Brain microvascular endothelial cell (primary cell): ENCODE data around the gene MTUS2.

Source experiments
- DNase-seq: peaks from one replicate; pipeline ENCODE4 v3.0.0-alpha.2; 2020
- H3K27ac ChIP-seq: fragments of 250-450 bp; sonication (Bioruptor Pico); 2 replicates; pipeline ENCODE4 v1.5.1; 2020; ENCODE audit warnings: mild to moderate bottlenecking, moderate library complexity
- H3K27me3 ChIP-seq: fragments of 250-450 bp; sonication (Bioruptor Pico); replicated peaks from 2 replicates; pipeline ENCODE4 v1.5.1; 2020; ENCODE audit warnings: mild to moderate bottlenecking
- H3K36me3 ChIP-seq: fragments of 250-450 bp; sonication (Bioruptor Pico); replicated peaks from 2 replicates; pipeline ENCODE4 v1.5.1; 2020; ENCODE audit warnings: mild to moderate bottlenecking
- H3K4me3 ChIP-seq: 2 replicates; pipeline ENCODE4 v1.5.1; 2011; ENCODE audit warnings: low read depth, mild to moderate bottlenecking, control low read depth, low read length, moderate library complexity
- CTCF ChIP-seq: IDR thresholded peaks from 2 replicates; pipeline ENCODE4 v1.5.1; 2011; ENCODE audit warnings: low read depth, mild to moderate bottlenecking, moderate library complexity, low read length, control low read depth, inconsistent platforms; ENCODE audit errors: missing control alignments
- in situ Hi-C: cut with HindIII; loops from 2 replicates; pipeline ENCODE4 v1.10.0; 2017; ENCODE audit warnings: low sequenced_read_pairs, low pct_ligation_motif_present

Gene MTUS2

GRCh38 chr13:29499506-29500165 is 679.5 kb downstream of the MTUS2 start:
- no peak overlapping the region for H3K27ac ChIP-seq
- in situ Hi-C loops = no loop called here
- H3K4me3 ChIP-seq = no peak overlapping the region
- DNase-seq = no peak
- TF ChIP-seq CTCF = no peak
- no peaks in the 10 kb centered on the region for H3K36me3 ChIP-seq
- no peaks in the 10 kb centered on the region for H3K27me3 ChIP-seq

- Histone ChIP-seq H3K27me3 (no peaks in the 10 kb centered on the region), H3K36me3 (no peaks in the 10 kb centered on the region), H3K27ac (no peak overlapping the region), H3K4me3 (no peak overlapping the region)
- TF ChIP-seq CTCF = no peak
- no peak for DNase-seq
- in situ Hi-C loops = no loop called here
These were observed 680.2 kb downstream of the MTUS2 start for GRCh38 chr13:29500386-29500785.

DNA sequence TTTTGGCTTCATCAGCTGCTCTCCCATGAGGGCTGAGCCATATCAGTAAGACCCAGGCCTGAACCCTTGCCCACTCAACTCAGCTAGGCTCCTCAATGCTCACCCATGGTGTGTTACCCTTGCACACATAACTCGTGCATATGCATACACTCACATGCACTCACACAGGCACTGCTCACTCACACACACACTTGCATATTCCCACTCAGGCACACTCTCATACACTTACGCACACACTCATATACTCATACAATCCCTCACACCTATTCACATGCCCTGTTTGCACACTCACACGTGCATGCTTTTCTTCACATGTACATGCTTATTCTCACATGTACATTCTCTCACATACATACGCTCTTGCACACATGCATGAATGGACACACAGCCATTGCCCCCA is 681.5 kb downstream of the MTUS2 start:
- no peaks in the 10 kb centered on the region for H3K36me3 ChIP-seq
- in situ Hi-C loops = no loop called here
- H3K4me3 ChIP-seq = no peak overlapping the region
- H3K27me3 ChIP-seq = no peaks in the 10 kb centered on the region
- no peak for DNase-seq
- no peak overlapping the region for H3K27ac ChIP-seq
- TF ChIP-seq CTCF = no peak

DNA sequence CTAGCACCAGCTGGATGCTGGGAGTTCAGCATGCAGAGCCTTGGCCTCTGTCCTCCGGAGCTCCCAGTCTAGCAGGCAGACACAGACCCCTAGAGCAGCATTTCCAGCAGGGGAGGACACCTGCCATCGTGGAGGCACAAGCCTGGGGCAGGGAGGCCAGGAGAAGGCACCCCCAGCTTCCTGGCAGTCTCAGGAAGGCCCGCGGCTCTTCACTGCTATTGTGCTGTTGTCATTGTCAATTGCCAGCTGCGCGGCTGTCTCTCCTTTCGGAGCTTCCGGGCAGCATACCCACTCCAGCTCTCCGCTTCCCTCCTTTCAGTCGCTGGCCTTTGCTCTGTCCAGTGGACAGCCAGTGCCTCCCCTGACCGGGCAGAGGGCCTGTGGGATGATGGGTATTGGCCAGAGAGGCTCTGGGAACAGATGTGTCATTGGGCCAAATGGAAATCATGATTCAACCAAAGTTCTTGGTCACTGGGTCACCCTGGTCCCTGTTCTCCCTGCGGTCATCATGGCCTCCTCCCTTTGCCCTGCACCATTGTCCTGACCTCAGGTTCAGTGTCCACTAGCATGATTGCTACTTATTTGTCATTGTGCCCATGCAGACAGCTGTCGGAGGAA is 682.4 kb downstream of the MTUS2 start:
- DNase-seq = no peak
- Histone ChIP-seq H3K27ac (no peak overlapping the region), H3K4me3 (no peak overlapping the region), H3K36me3 (no peaks in the 10 kb centered on the region), H3K27me3 (no peaks in the 10 kb centered on the region)
- TF ChIP-seq CTCF = no peak
- in situ Hi-C loops = no loop called here

- DNase-seq = no peak
- no peaks in the 10 kb centered on the region for H3K27me3 ChIP-seq
- TF ChIP-seq CTCF = no peak
- H3K36me3 ChIP-seq = no peaks in the 10 kb centered on the region
- in situ Hi-C loops = no loop called here
- peak overlapping the region; percentile 22 for H3K4me3 ChIP-seq
- H3K27ac ChIP-seq = no peak overlapping the region
These were observed 683.1 kb downstream of the MTUS2 start for GRCh38 chr13:29503041-29503837.
